CD4-positive, alpha-beta T cell (primary cell): ENCODE results near the gene NFKBIA. TPM values are rescaled to one million over a fixed set of nuclear protein-coding genes. Genes with fewer than 3 reads are reported as not detected.

Experiments
- ATAC-seq: fragments of 200-7000 bp; cut with Tn5 transposase; one replicate; pipeline ENCODE4 v1.10.0; 2022; ENCODE audit warnings: mild to moderate bottlenecking; ENCODE audit not compliant: poor library complexity
- CTCF ChIA-PET: fragments of 350-600 bp; sonication (Branson Sonifier 250); formaldehyde crosslinking; loops from one replicate; lab custom pipeline; 2021; ENCODE audit warnings: antibody characterized with exemption, inconsistent platforms; lab: Charles Lee
- POLR2A ChIA-PET: fragments of 350-600 bp; sonication (Branson Sonifier 250); formaldehyde crosslinking; loops from one replicate; lab custom pipeline; 2021; ENCODE audit warnings: antibody characterized with exemption, inconsistent platforms; lab: Charles Lee
- DNase-seq, 14 experiments: peaks; one replicate each; pipeline ENCODE4 v3.0.0-alpha.2; 2013 to 2020; ENCODE audit warnings: mixed read lengths in 2 of 14
- H3K27ac ChIP-seq, 2 donors: one replicate each; pipeline versions ENCODE4 v1.5.1 to v1.7.0; 2013; ENCODE audit warnings: low read length in 2 of 2, low read depth in 1 of 2, mild to moderate bottlenecking in 1 of 2
- H3K27me3 ChIP-seq, 2 experiments: 1 replicate in 1 of 2; 2 replicates in 1 of 2; pipeline versions ENCODE4 v1.6.1 to v1.7.0; 2013; ENCODE audit warnings: low read length in 2 of 2, control low read depth in 1 of 2, mild to moderate bottlenecking in 1 of 2, moderate library complexity in 1 of 2; ENCODE audit not compliant: insufficient read depth in 2 of 2, control insufficient read depth in 1 of 2
- H3K36me3 ChIP-seq: one replicate; pipeline ENCODE4 v1.6.1; 2013; ENCODE audit warnings: low read length, control low read depth; ENCODE audit not compliant: insufficient read depth
- H3K4me1 ChIP-seq: one replicate; pipeline ENCODE4 v1.6.1; 2013; ENCODE audit warnings: low read length, control low read depth; ENCODE audit not compliant: insufficient read depth
- H3K4me3 ChIP-seq: one replicate; pipeline ENCODE4 v1.5.1; 2013; ENCODE audit warnings: mild to moderate bottlenecking, low read length, moderate library complexity
- H3K9me3 ChIP-seq, 2 experiments: 1 replicate in 1 of 2; 2 replicates in 1 of 2; pipeline versions ENCODE4 v1.6.1 to v1.7.0; 2013; ENCODE audit warnings: low read length in 2 of 2, mild to moderate bottlenecking in 2 of 2, control low read depth in 1 of 2, moderate library complexity in 1 of 2; ENCODE audit not compliant: control insufficient read depth in 1 of 2, insufficient read depth in 1 of 2
- H3K27ac Mint-ChIP-seq: one replicate; pipeline ENCODE4 v1.8.0; 2020; ENCODE audit warnings: mixed read lengths
- H3K27me3 Mint-ChIP-seq: one replicate; pipeline ENCODE4 v1.8.0; 2021; ENCODE audit warnings: mixed read lengths
- H3K36me3 Mint-ChIP-seq: one replicate; pipeline ENCODE4 v1.8.0; 2021; ENCODE audit warnings: low read depth, mixed read lengths
- H3K4me1 Mint-ChIP-seq: one replicate; pipeline ENCODE4 v1.8.0; 2021; ENCODE audit warnings: low read depth, mixed read lengths
- H3K4me3 Mint-ChIP-seq: one replicate; pipeline ENCODE4 v1.8.0; 2020; ENCODE audit warnings: mild to moderate bottlenecking, mixed read lengths
- H3K9me3 Mint-ChIP-seq: one replicate; pipeline ENCODE4 v1.8.0; 2020; ENCODE audit warnings: mixed read lengths
- intact Hi-C, 2 experiments: fragments of 100-400 bp; cut with DNase I in 1 of 2; cut with micrococcal nuclease in 1 of 2; formaldehyde crosslinking; loops; one replicate each; pipeline versions ENCODE4 v1.15.1 to v1.9.0; 2023 to 2025; cut with DNase I, micrococcal nuclease
- total RNA-seq, 174 experiments: library from RNA in 2 of 174; stranded (reverse) in 2 of 174; gene quantifications; one replicate each; pipeline ENCODE4 v1.2.3 and lab custom pipeline; 2021 to 2026
- TF ChIP-seq, protein P1 (sequence below): fragments of 200-600 bp; IDR thresholded peaks from one replicate; pipeline ENCODE4 v1.8.0; 2022; ENCODE audit warnings: antibody characterized with exemption, mild to moderate bottlenecking

The NFKBIA gene
- total RNA-seq, 2 experiments from 2014 or later = 977 to 1,030 TPM

GRCh38 chr14:35389315-35389667 is 15.3 kb downstream of the NFKBIA start:
- Mint-ChIP-seq H3K27me3 (no peaks in the 10 kb centered on the region), H3K9me3 (no peaks in the 10 kb centered on the region), H3K27ac (no peak overlapping the region), H3K4me1 (no peaks in the 10 kb centered on the region), H3K4me3 (no peak overlapping the region), H3K36me3 (no peaks in the 10 kb centered on the region)
- CTCF ChIA-PET = no interaction called here
- intact Hi-C loops = loop anchor here in 1 of 2 experiments (5.0 kb wide), 1 partner anchor 37 kb away; no protein-coding TSS in a partner anchor
- no peak for DNase-seq
- Histone ChIP-seq H3K4me3 (no peak overlapping the region), H3K4me1 (peaks cover 4% of the 10 kb centered on the region), H3K27me3 (no peaks in the 10 kb centered on the region), H3K27ac (no peak overlapping the region), H3K36me3 (no peaks in the 10 kb centered on the region), H3K9me3 (no peaks in the 10 kb centered on the region)
- TF ChIP-seq, protein P1, sequence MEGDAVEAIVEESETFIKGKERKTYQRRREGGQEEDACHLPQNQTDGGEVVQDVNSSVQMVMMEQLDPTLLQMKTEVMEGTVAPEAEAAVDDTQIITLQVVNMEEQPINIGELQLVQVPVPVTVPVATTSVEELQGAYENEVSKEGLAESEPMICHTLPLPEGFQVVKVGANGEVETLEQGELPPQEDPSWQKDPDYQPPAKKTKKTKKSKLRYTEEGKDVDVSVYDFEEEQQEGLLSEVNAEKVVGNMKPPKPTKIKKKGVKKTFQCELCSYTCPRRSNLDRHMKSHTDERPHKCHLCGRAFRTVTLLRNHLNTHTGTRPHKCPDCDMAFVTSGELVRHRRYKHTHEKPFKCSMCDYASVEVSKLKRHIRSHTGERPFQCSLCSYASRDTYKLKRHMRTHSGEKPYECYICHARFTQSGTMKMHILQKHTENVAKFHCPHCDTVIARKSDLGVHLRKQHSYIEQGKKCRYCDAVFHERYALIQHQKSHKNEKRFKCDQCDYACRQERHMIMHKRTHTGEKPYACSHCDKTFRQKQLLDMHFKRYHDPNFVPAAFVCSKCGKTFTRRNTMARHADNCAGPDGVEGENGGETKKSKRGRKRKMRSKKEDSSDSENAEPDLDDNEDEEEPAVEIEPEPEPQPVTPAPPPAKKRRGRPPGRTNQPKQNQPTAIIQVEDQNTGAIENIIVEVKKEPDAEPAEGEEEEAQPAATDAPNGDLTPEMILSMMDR = no peak
- POLR2A ChIA-PET = no interaction called here
- ATAC-seq = no peak

- Mint-ChIP-seq H3K4me3 (no peak overlapping the region), H3K4me1 (no peaks in the 10 kb centered on the region), H3K27me3 (no peaks in the 10 kb centered on the region), H3K27ac (no peak overlapping the region), H3K9me3 (no peaks in the 10 kb centered on the region), H3K36me3 (no peaks in the 10 kb centered on the region)
- intact Hi-C loops = loop anchor here in 1 of 2 experiments (5.0 kb wide), 1 partner anchor 36 kb away; no protein-coding TSS in a partner anchor
- DNase-seq (no peak), ATAC-seq (no peak)
- no peak overlapping the region for H3K27ac ChIP-seq
- no peak overlapping the region for H3K4me3 ChIP-seq
- CTCF ChIA-PET = no interaction called here
- H3K27me3 ChIP-seq = no peaks in the 10 kb centered on the region
- TF ChIP-seq, protein P1 = no peak
- H3K4me1 ChIP-seq = peaks cover 4% of the 10 kb centered on the region
- POLR2A ChIA-PET = no interaction called here
- no peaks in the 10 kb centered on the region for H3K9me3 ChIP-seq
- no peaks in the 10 kb centered on the region for H3K36me3 ChIP-seq
These were observed 15.8 kb downstream of the NFKBIA start for GRCh38 chr14:35388656-35389314.

DNA sequence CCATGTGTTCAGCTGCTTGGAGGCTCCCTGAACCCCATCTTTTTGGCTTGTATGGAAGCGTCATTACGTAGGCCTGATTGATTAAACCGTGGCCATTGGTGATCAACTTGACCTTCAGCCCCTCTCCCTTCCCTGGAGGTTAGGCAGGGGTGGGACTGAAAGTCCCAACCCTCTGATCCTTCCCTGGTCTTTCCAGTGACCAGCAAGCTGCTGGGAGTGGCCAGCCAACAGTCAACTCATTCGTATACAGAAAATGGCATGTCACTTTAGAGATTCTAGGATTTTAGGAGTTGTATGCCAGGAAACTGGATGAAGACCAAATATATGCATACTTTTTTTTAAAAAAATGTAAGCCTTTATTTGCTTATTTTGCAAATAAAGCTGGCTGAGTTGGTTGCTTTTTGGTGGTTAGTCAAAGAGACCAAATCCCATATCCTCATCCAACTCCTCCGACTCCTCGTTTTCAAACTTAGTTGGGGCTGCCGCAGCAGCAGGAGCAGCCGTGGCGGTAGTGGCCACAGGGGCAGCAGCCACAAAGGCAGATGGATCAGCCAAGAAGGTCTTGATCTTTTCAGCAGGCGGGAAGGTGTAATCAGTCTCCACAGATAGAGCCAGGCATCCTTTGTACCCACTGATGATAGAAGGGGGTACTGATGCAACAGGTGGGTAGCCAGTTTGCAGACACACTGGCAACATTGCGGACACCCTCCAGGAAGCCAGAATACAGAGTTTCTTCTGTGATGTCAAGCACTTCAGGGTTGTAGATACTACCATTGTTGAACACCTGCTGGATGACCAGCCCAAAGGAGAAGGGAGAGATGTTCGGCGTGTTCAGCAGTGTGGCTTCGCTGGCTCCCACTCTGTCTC is 16.6 kb downstream of the NFKBIA start:
- Histone ChIP-seq H3K4me1 (peaks cover 4% of the 10 kb centered on the region), H3K27me3 (no peaks in the 10 kb centered on the region), H3K36me3 (no peaks in the 10 kb centered on the region), H3K4me3 (no peak overlapping the region), H3K9me3 (no peaks in the 10 kb centered on the region), H3K27ac (no peak overlapping the region)
- ATAC-seq = no peak
- CTCF ChIA-PET = no interaction called here
- H3K27me3 Mint-ChIP-seq = no peaks in the 10 kb centered on the region
- no peaks in the 10 kb centered on the region for H3K4me1 Mint-ChIP-seq
- no peak for DNase-seq
- H3K36me3 Mint-ChIP-seq = no peaks in the 10 kb centered on the region
- POLR2A ChIA-PET = no interaction called here
- H3K9me3 Mint-ChIP-seq = no peaks in the 10 kb centered on the region
- no peak overlapping the region for H3K4me3 Mint-ChIP-seq
- no peak overlapping the region for H3K27ac Mint-ChIP-seq
- TF ChIP-seq, protein P1 = no peak
- intact Hi-C loops = loop anchor here in 1 of 2 experiments (5.0 kb wide), 1 partner anchor 36 kb away; no protein-coding TSS in a partner anchor
